Measurements from ENCODE around the gene COL2A1.

COL2A1 gene

GRCh38 chr12:48010366-48010970 is 6.2 kb upstream of the COL2A1 start:
- Histone ChIP-seq H3K9me3 (ENCODE audit: insufficient read depth, low read length) (no peaks in the 10 kb centered on the region), H3K79me2 (ENCODE audit: insufficient read depth, low read length) (no peaks in the 10 kb centered on the region), H3K9me2 (replicated peaks; ENCODE audit: insufficient read depth, low read length) (no peaks in the 10 kb centered on the region), H3K36me3 (ENCODE audit: low read length) (no peaks in the 10 kb centered on the region), H3K9ac (ENCODE audit: low read length) (no peak overlapping the region), H3K27ac (ENCODE audit: low read depth, low read length) (no peak overlapping the region), H3K4me3 (ENCODE audit: insufficient read depth, low read length, poor library complexity, severe bottlenecking) (no peak overlapping the region), H4K20me1 (ENCODE audit: low read depth, low read length) (no peaks in the 10 kb centered on the region), H3K4me2 (ENCODE audit: low read depth, low read length, poor library complexity, severe bottlenecking) (no peak overlapping the region), H2AFZ (ENCODE audit: low read depth, low read length, severe bottlenecking) (no peak overlapping the region), H3K27me3 (ENCODE audit: low read length) (no peaks in the 10 kb centered on the region), H3F3A (ENCODE audit: insufficient read depth) (no peaks in the 10 kb centered on the region)
- no peak for TF ChIP-seq EZH2phosphoT487 (conservative IDR thresholded peaks at IDR 0.05; ENCODE audit: low read length)
- TF ChIP-seq CTCF (IDR thresholded peaks at IDR 0.05; ENCODE audit: insufficient read depth, low read length, poor library complexity, severe bottlenecking), result no peak

GRCh38 chr12:48009471-48009870 is 5.2 kb upstream of the COL2A1 start:
- Histone ChIP-seq H3K9ac (ENCODE audit: low read length) (no peak overlapping the region), H3K27me3 (ENCODE audit: low read length) (no peaks in the 10 kb centered on the region), H3K79me2 (ENCODE audit: insufficient read depth, low read length) (no peaks in the 10 kb centered on the region), H3K36me3 (ENCODE audit: low read length) (no peaks in the 10 kb centered on the region), H3F3A (ENCODE audit: insufficient read depth) (no peaks in the 10 kb centered on the region), H2AFZ (ENCODE audit: low read depth, low read length, severe bottlenecking) (no peak overlapping the region), H3K27ac (ENCODE audit: low read depth, low read length) (no peak overlapping the region), H3K9me3 (ENCODE audit: insufficient read depth, low read length) (no peaks in the 10 kb centered on the region), H4K20me1 (ENCODE audit: low read depth, low read length) (no peaks in the 10 kb centered on the region), H3K9me2 (replicated peaks; ENCODE audit: insufficient read depth, low read length) (no peaks in the 10 kb centered on the region), H3K4me3 (ENCODE audit: insufficient read depth, low read length, poor library complexity, severe bottlenecking) (no peak overlapping the region), H3K4me2 (ENCODE audit: low read depth, low read length, poor library complexity, severe bottlenecking) (no peak overlapping the region)
- TF ChIP-seq CTCF (IDR thresholded peaks at IDR 0.05; ENCODE audit: insufficient read depth, low read length, poor library complexity, severe bottlenecking) (no peak), EZH2phosphoT487 (conservative IDR thresholded peaks at IDR 0.05; ENCODE audit: low read length) (no peak)

- no peak for TF ChIP-seq EZH2phosphoT487 (conservative IDR thresholded peaks at IDR 0.05; ENCODE audit: low read length)
- no peaks in the 10 kb centered on the region for H3K36me3 ChIP-seq (ENCODE audit: low read length)
- no peak overlapping the region for H2AFZ ChIP-seq (ENCODE audit: low read depth, low read length, severe bottlenecking)
- H3K79me2 ChIP-seq (ENCODE audit: insufficient read depth, low read length), result no peaks in the 10 kb centered on the region
- H3K9me2 ChIP-seq (replicated peaks; ENCODE audit: insufficient read depth, low read length), result no peaks in the 10 kb centered on the region
- no peak overlapping the region for H3K27ac ChIP-seq (ENCODE audit: low read depth, low read length)
- H3K27me3 ChIP-seq (ENCODE audit: low read length), result no peaks in the 10 kb centered on the region
- no peaks in the 10 kb centered on the region for H4K20me1 ChIP-seq (ENCODE audit: low read depth, low read length)
- H3K9ac ChIP-seq (ENCODE audit: low read length), result no peak overlapping the region
- H3K9me3 ChIP-seq (ENCODE audit: insufficient read depth, low read length), result no peaks in the 10 kb centered on the region
- H3K4me2 ChIP-seq (ENCODE audit: low read depth, low read length, poor library complexity, severe bottlenecking), result no peak overlapping the region
- H3K4me3 ChIP-seq (ENCODE audit: insufficient read depth, low read length, poor library complexity, severe bottlenecking), result no peak overlapping the region
- no peaks in the 10 kb centered on the region for H3F3A ChIP-seq (ENCODE audit: insufficient read depth)
These were observed 4.7 kb upstream of the COL2A1 start for GRCh38 chr12:48008950-48009349.

DNA sequence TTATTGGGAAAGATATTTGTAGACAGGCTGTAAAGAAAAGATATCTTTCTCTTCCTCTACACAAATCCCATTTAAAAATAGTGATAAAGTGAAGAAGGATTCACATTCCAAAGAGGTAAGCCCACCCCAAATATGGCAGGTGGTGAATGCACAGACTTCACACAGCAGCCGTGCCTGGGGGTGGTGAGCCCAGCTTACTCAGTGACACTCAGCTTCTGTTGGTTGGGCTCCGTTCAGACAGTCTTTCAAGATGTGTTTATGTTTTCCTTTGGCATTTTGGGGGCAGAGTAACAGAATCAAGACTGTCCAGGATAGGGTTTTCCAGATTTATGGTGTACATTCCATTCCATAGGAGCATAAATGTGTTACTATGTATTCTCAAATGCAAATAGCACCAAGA is 4.1 kb upstream of the COL2A1 start:
- no peaks in the 10 kb centered on the region for H3K9me2 ChIP-seq (replicated peaks; ENCODE audit: insufficient read depth, low read length)
- H3K9ac ChIP-seq (ENCODE audit: low read length), result no peak overlapping the region
- no peak overlapping the region for H3K27ac ChIP-seq (ENCODE audit: low read depth, low read length)
- H3K9me3 ChIP-seq (ENCODE audit: insufficient read depth, low read length), result no peaks in the 10 kb centered on the region
- H2AFZ ChIP-seq (ENCODE audit: low read depth, low read length, severe bottlenecking), result no peak overlapping the region
- no peaks in the 10 kb centered on the region for H3K36me3 ChIP-seq (ENCODE audit: low read length)
- no peaks in the 10 kb centered on the region for H4K20me1 ChIP-seq (ENCODE audit: low read depth, low read length)
- no peaks in the 10 kb centered on the region for H3K79me2 ChIP-seq (ENCODE audit: insufficient read depth, low read length)
- H3K27me3 ChIP-seq (ENCODE audit: low read length), result no peaks in the 10 kb centered on the region
- TF ChIP-seq CTCF (IDR thresholded peaks at IDR 0.05; ENCODE audit: insufficient read depth, low read length, poor library complexity, severe bottlenecking) (no peak), EZH2phosphoT487 (conservative IDR thresholded peaks at IDR 0.05; ENCODE audit: low read length) (no peak)
- H3K4me2 ChIP-seq (ENCODE audit: low read depth, low read length, poor library complexity, severe bottlenecking), result no peak overlapping the region
- no peak overlapping the region for H3K4me3 ChIP-seq (ENCODE audit: insufficient read depth, low read length, poor library complexity, severe bottlenecking)
- no peaks in the 10 kb centered on the region for H3F3A ChIP-seq (ENCODE audit: insufficient read depth)
